HG02938 (cell line): ENCODE results near the gene SLC13A3.

Experiments used
- ATAC-seq: cut with Tn5 transposase; IDR thresholded peaks from one replicate; pipeline ENCODE4 v1.9.1; 2021; ENCODE audit warnings: mild to moderate bottlenecking, moderate library complexity; ENCODE audit not compliant: unreplicated experiment

Gene SLC13A3

DNA sequence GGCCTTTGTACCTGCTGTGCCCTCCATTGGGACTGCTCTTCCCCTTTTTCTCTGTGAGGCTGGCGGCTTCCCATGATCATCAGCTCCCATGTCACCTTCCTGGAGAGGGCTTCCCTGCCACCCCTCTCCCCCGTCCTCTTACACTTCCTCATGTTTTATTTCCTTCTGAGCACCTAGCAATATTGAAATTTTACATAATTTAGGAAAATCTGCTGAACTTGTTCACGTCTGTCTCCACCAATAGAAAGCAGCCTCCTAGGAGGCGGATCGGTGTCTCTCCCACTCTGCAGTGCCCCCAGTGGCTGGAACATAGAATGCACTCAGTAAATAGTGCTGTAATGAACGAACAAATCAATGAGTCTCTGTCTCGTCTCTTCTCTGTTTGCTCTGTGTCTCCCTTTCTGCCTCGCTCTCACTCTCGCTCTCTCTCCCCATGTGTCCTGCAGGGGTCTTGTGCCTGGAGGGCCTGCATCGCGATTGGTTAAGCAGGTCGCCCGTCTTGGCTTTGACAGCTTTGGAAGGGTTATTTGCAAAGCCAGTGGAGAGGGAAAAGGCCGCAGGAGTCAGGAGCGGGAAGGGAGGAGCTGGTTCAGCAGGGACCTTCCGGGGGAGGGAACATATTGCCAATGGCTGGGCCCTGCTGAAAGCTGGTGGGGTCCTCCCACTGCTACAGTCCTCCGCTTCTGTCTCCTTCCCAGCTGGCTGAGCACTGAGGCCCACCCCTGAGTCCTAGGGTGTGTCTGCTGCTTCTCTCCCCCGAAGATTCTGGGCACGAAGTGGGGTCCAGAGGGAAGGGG lies 88.7 kb downstream of the SLC13A3 start:
- ATAC-seq: peak; percentile 52

DNA sequence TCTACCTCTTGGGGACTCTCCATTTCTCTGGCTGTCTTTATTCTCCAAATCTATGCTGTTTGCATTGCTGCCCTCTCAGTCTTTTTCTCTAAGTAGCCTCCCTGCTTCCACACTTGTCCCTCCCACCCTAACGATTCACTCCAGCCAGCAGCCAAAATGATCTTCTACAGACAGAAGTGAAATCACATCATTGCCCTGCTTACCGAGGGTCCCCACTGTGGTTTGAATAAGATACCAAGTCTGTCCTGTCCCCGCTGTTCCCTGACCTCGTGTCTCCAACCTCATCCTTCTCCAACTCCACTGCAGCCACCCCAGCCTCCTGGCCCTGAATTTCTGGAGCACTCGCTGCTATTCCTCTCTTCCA lies 89.3 kb downstream of the SLC13A3 start:
- ATAC-seq: no peak

DNA sequence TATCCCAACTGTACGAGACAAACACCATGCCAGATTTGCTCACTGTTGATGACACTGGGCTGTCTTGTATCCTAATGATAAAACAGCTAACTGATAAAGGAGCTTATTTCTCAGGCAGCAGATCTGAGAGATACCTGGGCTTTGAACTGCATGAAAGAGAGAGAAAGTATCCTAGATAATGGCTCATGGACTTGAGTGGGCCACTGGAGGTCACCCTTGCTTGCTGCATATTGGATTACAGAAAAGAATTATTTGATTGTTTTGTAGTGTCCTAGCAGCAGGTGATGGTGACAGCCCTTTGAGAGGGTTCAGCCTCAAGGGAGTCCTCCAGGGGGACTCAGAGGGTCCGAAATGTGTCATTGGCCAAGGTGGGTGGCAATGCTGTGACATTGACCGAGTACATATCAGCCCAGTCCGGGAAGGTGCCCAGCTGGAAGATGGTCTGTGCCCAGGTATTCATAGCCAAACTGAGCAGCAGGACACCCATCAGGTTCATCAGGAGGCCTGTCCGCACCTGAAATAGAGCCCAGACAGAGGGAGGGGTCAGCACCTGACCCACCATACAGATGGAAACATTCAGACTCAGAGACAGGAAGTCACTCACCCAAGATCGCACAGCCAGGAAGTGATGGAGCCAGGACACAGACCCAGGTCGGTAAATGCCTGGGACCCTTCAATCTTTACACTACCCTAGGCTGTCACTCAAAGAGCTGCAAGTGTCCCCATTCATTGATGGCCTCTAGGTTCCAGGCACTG lies 91.4 kb downstream of the SLC13A3 start:
- ATAC-seq: no peak

DNA sequence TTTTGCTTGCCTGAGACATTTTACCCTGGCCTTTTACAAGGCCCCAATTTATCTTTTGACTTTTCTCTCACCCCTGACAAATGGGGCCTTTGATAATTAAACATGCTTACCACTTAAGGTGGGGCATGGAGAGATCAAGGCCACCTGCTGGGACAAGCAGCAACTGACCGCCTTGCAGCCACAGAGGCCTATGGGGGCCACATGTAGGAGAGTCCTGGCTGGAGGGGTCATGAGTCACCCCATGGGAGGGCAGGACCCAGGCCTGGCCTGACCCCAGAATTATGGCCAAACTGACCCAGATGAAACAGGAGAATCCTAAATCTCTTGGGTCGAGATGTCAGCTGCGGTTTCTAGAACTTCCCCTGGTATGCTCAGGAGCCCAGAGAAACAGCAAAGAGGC lies 92.3 kb downstream of the SLC13A3 start:
- ATAC-seq: no peak

DNA sequence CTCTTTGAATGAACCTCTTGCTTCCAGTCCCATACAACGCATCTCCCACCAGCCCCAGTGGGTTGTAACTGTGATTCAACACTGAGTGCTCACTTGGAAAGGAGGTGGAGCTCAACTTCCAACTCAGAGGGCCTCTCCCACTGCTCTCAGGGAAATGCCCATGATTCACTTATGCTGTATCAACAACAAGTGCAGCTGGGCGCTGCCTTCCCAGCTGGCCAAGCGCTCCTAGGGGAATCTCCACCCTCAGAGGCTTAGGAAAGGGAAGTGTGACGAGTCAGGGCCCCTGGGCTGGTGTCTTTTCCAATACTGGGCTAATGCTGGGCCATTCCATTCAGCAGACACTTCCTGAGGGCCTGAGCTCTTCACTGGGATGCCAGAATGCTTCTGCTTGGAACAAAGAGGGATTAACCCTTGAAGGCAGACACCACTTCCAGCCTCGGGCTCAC lies 92.7 kb downstream of the SLC13A3 start:
- ATAC-seq: no peak

DNA sequence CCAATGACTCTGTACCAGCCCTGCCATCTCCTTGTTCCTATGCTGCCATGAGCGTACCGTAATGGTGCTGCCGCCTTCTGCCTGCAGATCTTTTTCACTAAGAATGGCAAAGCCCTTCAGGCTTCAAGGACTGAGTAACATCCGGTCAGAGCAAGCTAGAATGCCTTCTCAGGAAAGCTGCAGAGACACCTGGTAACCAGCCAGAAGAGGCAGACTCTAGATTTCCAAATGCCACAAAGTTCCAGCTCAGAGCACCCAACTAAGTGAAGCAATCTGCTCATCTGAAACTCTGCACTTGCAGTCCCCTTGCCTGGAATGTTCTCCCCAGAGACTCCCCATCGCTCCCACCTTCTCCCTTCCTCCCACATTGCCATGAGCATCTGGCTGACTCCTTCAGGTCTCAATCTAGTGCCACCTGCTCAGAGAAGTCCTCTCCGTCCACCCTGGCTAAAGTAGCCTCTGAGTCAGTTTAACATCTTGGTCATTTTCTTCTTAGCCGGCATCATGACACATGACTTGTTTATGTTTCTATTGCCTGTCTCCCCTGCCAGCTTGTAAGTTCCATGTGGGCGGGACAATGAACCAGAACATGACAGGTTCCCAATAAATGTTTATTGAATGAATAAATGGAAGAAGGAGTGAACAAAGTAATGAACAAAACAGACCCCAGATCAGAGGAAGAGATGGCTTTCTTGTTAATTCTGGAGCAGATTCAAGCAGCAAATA lies 93.9 kb downstream of the SLC13A3 start:
- no peak for ATAC-seq

DNA sequence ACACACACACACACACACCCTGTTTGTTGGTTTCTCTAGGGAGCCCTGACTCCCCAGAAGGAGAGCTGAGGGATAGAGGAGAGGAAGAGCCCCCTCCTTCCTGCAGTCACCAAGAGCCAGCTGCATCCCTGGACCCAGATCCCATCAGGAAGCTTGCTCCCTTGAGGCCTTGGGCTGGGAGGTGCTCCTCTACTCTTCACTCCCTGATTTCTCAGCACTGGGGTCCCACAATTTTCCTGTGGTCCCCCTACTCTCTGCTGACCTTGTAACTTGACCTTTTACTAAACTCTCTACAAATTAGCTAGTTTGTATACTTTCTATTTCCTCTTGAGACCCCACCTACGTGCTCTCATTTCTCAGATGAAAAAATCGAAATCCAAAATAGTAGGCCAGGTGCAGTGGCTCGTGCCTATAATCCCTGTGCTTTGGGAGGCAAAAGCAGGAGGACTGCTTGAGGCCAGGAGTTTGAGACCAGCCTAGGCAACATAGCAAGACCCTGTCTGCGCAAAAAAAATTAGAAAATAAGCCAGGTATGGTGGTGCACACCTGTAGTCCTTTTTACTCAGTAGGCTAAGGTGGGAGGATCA lies 95.8 kb downstream of the SLC13A3 start:
- no peak for ATAC-seq

DNA sequence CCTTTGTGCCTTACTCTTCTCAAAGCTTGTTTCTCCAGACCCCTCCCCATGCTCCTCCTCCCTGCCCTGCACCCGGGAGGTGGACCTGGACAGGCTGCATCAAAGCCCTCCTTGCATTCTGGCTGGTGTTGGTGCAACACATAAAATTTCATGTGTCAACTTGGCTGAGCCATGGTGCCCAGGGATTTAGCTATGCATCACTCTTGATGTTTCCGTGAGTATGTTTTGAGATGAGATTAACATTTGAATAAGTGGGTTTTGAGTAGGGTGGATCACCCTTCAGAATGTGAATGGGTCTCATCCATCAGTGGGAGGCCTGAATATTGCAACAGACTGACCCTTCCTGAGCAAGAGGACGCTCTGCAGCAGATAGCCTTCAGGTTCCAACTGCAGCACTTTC lies 96.4 kb downstream of the SLC13A3 start:
- ATAC-seq: no peak

DNA sequence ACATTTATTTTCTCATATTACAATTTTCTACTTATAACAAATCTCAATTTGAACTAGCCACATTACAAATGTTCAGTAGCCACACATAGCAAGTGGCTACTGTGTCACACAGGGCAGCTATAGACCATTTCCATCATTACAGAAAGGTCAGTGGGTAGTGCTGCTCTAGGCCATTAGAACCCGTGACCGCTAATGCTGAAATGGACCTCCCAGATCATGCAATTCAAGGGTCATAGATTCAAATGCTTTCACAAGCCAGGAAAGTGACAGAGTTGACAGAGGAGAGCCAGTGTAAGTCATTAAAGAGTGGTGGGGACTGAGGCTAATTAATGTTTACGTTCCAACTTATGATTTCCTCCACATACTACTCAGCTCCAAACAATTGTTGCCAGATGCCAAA lies 97.3 kb downstream of the SLC13A3 start:
- no peak for ATAC-seq

DNA sequence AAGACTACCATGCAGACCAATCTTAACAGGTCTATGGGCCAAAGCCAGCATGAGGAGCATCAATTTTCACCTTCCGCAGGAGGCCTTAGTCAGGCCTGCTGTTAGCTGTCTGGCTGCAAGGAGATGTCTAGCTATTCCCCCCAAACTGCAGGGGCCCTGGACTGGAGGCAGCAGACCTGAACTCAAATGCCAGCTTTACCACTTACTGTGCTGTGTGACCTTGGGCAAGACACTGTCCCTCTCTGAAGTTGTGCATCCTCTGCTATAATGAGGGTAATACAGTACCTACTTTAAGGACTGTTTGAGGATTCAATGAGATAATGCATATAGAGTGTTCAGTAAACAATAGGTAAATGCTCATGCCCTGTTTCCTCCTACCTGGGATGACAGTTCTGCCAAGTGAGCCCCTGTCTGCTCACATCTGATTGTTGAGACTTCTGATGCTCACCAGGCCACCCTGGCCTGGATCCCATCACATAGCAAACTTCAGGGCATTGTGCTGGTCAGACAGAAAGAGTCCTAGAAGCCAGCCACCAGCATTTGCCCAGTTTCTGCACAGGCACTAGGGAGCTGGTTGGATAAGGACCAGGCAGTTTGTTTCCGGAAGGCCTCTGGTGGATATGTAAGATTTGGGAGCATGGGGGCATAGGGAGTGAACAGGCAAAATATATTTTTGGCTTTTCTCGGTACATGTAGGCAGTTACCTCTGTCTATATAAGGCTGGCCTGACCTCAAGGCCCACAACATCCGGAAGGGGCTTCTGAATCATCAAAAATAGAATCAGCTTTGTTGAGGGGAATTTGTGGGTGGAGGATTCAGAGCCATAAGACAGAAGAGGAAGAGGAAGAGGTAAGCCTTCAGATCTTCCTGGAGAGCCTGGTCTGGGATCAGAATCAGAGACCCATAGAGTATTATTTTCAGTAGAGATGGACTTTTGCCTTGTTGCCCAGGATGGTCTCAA lies 98.5 kb downstream of the SLC13A3 start:
- peak; percentile 75 for ATAC-seq

DNA sequence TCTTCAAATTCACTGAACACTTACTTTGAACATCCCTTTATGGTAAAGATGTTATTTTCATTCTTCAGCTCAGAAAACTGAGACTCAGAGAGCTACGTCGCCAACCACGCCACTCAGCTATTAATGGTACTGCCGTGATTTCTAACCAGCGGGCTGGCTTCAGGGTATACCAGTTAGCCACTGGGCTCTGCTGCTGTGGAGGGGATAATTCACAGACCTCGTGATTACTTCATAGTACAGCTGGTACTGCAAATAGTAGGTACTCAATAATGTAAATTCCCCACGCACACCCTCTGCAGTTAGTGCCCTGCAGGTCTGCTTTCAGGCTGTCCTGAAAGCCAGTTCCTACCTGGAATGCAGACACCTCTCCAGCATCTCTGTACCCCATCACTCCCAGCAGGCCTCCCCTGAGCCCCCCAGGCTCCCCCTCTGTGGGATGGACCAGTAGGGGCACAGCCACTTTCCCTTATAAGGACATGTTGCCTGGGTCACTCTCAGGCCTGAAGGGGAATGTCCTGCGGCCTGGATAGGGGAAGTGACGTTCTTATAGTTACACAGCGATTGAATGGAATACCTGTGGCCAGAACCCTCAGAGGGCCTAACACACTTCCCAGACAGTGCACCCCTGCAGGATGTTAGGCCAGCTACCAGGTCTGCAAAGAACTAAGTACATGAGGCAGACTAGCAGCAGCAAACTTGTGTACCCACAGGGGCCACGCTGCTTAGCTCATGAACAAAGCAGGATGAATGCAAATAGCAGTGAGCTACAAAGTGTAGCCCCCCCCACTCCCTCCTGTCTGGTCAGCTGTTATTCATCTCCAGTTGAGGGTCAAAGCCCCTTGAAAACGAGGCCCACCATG lies 99.5 kb downstream of the SLC13A3 start:
- no peak for ATAC-seq

DNA sequence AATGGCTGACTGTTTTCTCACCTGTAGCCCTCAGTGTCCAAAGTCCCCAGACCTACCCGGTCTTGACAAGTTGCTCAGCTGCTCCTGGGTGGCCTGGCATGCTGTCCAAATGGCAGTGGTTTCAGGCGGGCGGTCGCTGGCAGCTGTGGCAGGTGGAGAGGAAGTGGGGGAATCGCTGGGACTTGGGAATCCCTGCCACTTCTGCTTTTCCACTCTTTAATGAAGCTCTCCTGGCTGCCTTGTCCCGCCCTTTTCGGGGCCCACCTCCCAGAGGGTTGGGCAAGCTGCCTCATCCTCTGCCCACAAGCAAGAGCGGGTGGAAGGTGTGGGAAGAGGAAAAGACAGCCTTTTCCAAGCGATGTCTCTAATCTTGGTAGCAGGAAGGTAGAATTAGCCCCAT lies 100.8 kb downstream of the SLC13A3 start, which contains the start of gene OCSTAMP:
Gene OCSTAMP, minus strand, starts transcription at position 194 of the 400 bp plus-strand sequence. Its CDS starts 94 bp downstream, at position 100.
- no peak for ATAC-seq

DNA sequence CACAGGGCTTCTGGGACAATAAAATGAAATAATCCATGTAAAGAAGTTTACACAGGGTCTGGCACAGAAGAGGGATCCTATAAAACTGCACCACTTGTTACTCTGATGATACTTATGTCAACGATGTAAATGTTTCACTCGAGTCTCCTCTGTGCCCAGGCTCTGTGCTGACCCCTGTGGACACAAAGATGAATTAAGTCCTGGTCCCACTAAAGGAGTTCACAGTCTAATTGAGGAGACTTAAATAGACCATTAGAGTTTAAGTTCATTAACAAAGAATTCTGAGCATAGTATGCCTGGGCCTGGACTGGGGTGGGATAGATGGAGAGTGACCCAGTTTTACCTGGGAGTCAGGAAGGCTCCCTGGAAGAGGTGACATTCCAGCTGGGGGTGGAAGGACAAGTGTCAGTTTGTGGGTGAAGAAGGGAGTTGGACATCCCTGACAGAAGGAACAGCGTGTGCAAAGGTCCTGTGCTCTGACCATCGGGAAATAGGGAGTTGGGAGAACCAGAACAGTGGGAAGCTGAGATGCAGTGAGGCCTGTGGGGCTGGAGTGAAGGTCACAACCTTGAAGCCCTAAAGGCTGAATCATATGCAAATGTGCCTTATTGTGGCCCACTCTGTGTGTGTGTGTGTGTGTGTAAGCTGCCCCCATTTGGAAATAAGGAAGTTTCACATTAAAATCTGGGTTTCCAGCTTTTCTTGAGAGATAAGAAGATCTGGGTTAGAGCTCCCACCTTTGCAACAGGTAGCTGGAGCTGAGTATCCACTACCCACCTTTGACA lies 101.9 kb downstream of the SLC13A3 start:
- ATAC-seq: no peak

DNA sequence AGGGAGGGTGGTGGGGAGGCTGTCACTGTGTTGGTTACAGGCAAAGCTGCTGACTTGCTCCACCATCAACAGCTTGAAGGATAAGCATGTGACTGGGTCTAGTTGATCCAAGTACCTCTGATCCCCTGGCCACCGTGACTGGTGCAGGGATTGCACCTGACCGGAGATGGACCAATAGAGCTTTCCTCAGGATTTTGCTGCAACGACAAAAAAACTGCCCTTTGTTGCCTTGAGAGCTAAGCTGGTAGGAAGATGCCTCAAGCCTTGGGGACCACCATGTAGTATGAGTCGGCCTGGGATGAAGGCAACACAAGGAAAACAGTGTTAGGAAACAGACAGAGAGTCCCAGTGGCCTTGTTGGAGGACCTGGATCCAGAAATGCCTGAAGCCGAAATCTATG lies 102.6 kb downstream of the SLC13A3 start:
- no peak for ATAC-seq

DNA sequence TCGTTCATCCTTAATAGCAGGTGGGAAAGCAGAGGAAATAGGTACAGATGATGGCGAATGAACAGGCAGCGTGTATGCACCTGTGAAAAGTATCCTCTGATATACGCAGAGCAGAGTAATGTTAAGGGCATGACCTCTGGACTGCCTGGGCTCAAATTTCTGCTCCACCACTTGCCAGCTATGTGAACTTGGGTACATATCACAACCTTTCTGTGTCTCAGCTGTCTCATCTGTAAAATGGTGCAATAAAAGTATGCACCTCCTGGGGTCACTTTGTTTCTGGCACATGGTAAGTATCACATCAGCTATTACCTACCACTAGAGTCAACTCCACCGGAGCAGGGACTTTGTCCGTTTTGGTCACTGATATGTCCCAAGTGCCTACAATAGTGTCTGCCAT lies 103.3 kb downstream of the SLC13A3 start:
- no peak for ATAC-seq

DNA sequence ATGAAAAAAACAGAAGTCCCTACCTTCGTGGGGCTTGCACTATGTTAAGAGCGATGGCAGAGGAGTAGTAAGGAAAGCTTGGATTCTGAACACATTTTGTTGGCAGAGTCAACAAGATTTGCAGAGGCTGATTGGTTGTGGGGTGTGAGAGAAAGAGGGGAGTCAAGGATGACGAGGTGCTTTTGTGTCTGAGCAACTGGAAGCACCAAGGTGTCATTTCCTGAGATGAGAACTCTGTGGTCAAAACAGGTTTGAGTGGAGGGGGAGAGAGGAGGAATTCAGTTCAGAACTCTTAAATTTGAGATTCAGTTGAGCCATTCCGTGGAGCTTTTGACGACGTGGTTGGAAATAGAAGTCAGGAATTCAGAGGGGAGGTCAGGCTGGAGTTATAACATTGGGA lies 104.3 kb downstream of the SLC13A3 start:
- no peak for ATAC-seq

DNA sequence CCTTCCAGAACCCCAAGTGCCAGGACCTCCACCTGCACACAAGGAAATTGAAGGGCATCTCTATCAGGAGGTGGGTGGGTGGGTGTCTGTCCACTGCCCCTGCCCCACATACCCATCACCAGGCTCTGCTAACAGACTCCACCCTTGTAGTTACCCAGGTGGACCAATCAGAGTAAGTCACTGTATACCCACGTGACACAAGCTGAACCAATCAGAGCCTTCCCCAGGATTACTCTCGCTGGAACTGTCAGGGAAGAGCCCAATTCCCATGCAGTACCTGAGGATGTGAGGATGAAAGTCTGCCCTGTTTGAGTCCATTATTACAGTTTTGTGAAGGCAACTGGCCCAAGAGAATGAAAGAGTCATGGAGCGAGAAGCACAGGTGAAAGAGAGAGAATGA lies 105.0 kb downstream of the SLC13A3 start:
- ATAC-seq: no peak

DNA sequence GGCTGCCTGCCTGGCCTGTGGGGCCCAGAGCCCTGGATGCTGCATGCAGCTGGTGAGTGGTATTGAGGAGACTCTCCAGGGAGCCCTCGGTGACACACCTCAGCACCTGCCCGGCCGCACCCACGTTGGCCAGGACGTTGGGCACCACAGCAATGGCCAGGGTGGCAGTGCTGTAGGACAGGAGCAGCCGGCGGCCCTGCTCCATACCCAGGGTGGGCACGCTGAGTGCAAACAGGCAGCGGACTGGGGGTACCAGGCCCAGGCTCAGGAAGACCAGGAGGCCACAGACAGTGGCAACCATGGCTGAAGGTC lies 105.5 kb downstream of the SLC13A3 start:
- no peak for ATAC-seq
